T-helper 17 cell (primary cell): ENCODE measurements around the gene PROK1. TPM values are rescaled to one million over a fixed set of nuclear protein-coding genes. Genes with fewer than 3 reads are reported as not detected.
A peak's percentile ranks its signal among the peaks of the same experiment; 100 is the strongest.

ENCODE experiments used
- ATAC-seq: fragments of 150-1000 bp; cut with Tn5 transposase; 2 replicates; pipeline ENCODE4 v1.10.0; 2021; ENCODE audit warnings: mild to moderate bottlenecking, moderate library complexity
- DNase-seq, 3 donors: peaks; one replicate each; pipeline versions ENCODE4 v3.0.0 to v3.0.0-alpha.2; 2020 to 2021
- H3K9me3 ChIP-seq: one replicate; pipeline ENCODE4 v1.7.0; 2013; ENCODE audit warnings: low read length, mild to moderate bottlenecking; ENCODE audit not compliant: control insufficient read depth, poor library complexity, severe bottlenecking
- H3K27ac Mint-ChIP-seq: one replicate; pipeline ENCODE4 v1.8.0; 2022; ENCODE audit warnings: mild to moderate bottlenecking, moderate library complexity, mixed read lengths
- H3K27me3 Mint-ChIP-seq: one replicate; pipeline ENCODE4 v1.8.0; 2022; ENCODE audit warnings: mixed read lengths
- H3K36me3 Mint-ChIP-seq: one replicate; pipeline ENCODE4 v1.8.0; 2022; ENCODE audit warnings: low read depth, mixed read lengths
- H3K4me1 Mint-ChIP-seq: one replicate; pipeline ENCODE4 v1.8.0; 2022; ENCODE audit warnings: mild to moderate bottlenecking, mixed read lengths
- H3K4me3 Mint-ChIP-seq: one replicate; pipeline ENCODE4 v1.8.0; 2022; ENCODE audit warnings: mild to moderate bottlenecking, moderate library complexity, mixed read lengths
- total RNA-seq, 4 donors: library from RNA in 2 of 4; stranded (reverse) in 2 of 4; gene quantifications; one replicate each; pipeline ENCODE4 v1.2.3 and lab custom pipeline; 2022 to 2026

PROK1 gene
- total RNA-seq, 2 donors from 2014 or later, result not detected

GRCh38 chr1:110477445-110477957 lies 26.6 kb downstream of the PROK1 start:
- no peaks in the 10 kb centered on the region for H3K9me3 ChIP-seq
- ATAC-seq, result no peak
- Mint-ChIP-seq H3K4me3 (no peak overlapping the region), H3K27me3 (peaks cover 43% of the 10 kb centered on the region), H3K4me1 (peaks cover 10% of the 10 kb centered on the region), H3K27ac (no peak overlapping the region), H3K36me3 (peaks cover 4% of the 10 kb centered on the region)
- DNase-seq, result no peak

DNA sequence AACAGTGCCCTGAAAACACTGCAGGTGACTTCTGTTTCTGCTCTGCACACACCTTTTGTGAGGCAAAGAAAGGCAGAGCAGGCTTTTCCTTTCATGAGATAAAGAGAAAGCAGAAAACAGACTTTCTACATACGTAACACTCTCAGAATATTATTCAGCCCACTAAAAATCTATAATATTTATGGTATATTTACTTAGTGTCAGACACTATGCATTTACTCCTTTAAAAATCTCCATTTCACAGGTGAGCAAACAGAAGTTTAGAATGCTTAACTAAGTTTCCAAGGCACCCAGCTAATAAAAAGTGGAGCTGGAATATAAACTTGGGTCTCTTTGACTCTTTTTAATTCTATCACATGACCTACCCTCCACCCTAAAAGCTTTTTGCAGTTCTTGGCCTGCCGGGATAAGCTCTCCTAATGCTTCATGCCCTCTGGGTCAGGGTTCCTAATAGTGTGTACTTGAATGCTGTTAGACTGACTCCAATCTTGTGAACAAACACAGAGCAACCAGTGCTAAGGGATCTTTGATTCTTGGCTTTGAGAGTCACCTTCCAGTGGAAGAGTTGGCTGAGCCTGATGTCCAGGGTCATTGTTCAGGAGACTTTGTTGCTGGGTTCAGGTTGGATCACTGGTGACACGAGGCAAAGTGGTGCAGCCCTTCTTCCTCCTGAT lies 27.2 kb downstream of the PROK1 start:
- H3K27ac Mint-ChIP-seq, result no peak overlapping the region
- H3K4me1 Mint-ChIP-seq, result peaks cover 11% of the 10 kb centered on the region
- H3K36me3 Mint-ChIP-seq, result peaks cover 4% of the 10 kb centered on the region
- DNase-seq (no peak), ATAC-seq (no peak)
- H3K9me3 ChIP-seq, result no peaks in the 10 kb centered on the region
- H3K4me3 Mint-ChIP-seq, result no peak overlapping the region
- H3K27me3 Mint-ChIP-seq, result peaks cover 38% of the 10 kb centered on the region

DNA sequence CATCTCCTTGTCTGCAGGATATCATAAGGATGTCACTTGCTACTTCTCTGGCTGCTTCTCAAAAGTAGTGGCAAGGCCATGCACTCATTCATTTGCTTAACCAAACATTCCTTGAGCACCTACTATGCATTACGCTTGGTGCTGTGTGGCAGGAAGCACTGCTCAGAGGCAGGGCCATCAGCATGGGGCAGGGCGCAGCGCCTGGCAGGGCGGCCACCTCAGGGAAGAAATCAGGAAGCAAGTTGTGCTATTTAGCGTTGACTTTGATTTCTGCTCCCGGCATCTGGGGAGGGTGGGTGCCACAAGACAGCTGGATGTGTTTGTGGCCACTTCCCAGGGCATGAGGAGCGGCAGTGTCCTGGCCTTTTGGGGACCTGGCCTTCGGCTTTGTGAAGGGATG lies 27.9 kb downstream of the PROK1 start:
- H3K4me1 Mint-ChIP-seq, result peaks cover 17% of the 10 kb centered on the region

DNA sequence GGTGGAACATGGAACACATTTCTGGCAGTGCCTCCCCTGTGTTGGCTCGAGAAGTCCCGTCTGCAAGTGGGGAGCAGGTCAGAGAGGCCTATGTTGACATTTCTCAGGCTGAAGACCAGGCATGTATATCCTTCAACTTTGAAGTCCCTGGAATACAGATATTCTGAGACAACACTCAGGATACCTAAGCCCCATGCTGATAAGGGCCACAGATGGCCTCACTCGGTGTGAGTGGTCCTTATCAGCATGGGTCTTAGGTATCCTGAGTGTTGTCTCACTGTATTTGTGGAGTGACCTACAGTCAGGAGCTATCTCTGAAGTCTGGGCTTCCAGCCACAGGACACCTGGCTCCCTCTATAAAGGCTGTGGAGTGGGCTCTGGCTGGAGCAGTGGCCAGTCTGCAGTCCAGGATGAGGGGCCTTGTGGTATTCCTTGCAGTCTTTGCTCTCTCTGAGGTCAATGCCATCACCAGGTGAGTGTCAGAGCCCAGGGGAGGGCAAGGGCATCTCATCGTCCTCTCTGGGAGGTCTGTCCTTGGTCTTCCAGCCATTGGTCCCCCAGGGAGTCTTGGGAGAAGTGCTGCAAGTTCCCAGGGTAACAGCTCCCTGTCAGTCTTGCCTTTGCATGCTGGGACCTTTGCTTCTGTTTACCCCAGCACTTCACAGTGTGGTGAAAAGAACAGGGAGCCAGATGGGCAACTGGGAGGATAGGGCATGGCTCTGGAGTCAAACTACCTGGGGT lies 29.6 kb downstream of the PROK1 start:
- DNase-seq, result no peak
- peaks cover 41% of the 10 kb centered on the region for H3K27me3 Mint-ChIP-seq
- no peak for ATAC-seq
- no peaks in the 10 kb centered on the region for H3K36me3 Mint-ChIP-seq
- H3K9me3 ChIP-seq, result no peaks in the 10 kb centered on the region
- H3K4me3 Mint-ChIP-seq, result no peak overlapping the region
- no peak overlapping the region for H3K27ac Mint-ChIP-seq
- H3K4me1 Mint-ChIP-seq, result peaks cover 17% of the 10 kb centered on the region

More for the DNA sequence above, 27.9 kb downstream of the PROK1 start:
- ATAC-seq (no peak), DNase-seq (no peak)
- Mint-ChIP-seq H3K4me3 (no peak overlapping the region), H3K27me3 (peaks cover 38% of the 10 kb centered on the region), H3K36me3 (no peaks in the 10 kb centered on the region), H3K27ac (no peak overlapping the region)
- H3K9me3 ChIP-seq, result no peaks in the 10 kb centered on the region

- Mint-ChIP-seq H3K27ac (no peak overlapping the region), H3K4me1 (peaks cover 14% of the 10 kb centered on the region), H3K4me3 (no peak overlapping the region), H3K27me3 (peaks cover 40% of the 10 kb centered on the region), H3K36me3 (no peaks in the 10 kb centered on the region)
- H3K9me3 ChIP-seq, result no peaks in the 10 kb centered on the region
- ATAC-seq (no peak), DNase-seq (no peak)
Measured at GRCh38 chr1:110481968-110482623, 31.1 kb downstream of the PROK1 start.

DNA sequence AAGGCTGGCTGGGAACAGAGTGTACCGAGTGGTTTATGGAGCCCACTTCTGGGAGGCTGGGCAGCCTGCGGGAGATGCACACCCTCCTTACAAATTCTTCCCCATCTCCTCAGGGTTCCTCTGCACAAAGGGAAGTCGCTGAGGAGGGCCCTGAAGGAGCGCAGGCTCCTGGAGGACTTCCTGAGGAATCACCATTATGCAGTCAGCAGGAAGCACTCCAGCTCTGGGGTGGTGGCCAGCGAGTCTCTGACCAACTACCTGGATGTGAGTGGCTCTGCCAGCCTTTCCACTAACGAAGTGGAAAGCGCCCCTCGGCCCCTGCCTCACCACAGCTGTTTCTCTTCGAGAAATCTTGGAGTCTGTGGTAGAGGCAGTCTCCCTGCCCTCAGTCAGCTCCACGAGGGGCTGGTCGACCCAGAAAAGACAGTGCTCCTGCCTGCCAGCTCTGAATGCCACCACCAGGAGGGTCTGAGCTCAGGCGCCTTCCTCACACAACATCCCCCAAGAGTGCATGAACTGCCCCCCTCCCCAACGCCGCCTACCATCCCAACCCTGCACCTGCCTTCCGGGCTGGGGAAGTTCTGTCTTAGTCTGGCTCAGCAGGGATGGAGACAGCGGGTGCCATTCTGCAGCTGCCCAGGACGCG lies 31.8 kb downstream of the PROK1 start:
- H3K27me3 Mint-ChIP-seq, result peaks cover 47% of the 10 kb centered on the region

GRCh38 chr1:110483308-110483685 lies 32.3 kb downstream of the PROK1 start:
- H3K27ac Mint-ChIP-seq, result no peak overlapping the region
- no peaks in the 10 kb centered on the region for H3K9me3 ChIP-seq
- no peaks in the 10 kb centered on the region for H3K36me3 Mint-ChIP-seq
- ATAC-seq (peak; percentile 41), DNase-seq (no peak)
- H3K4me3 Mint-ChIP-seq, result peak overlapping the region; percentile 79
- peaks cover 49% of the 10 kb centered on the region for H3K27me3 Mint-ChIP-seq
- peaks cover 19% of the 10 kb centered on the region for H3K4me1 Mint-ChIP-seq

More for the DNA sequence above, 31.8 kb downstream of the PROK1 start:
- Mint-ChIP-seq H3K27ac (no peak overlapping the region), H3K4me1 (peaks cover 18% of the 10 kb centered on the region), H3K36me3 (no peaks in the 10 kb centered on the region), H3K4me3 (no peak overlapping the region)
- no peaks in the 10 kb centered on the region for H3K9me3 ChIP-seq
- no peak for DNase-seq
- peak; percentile 12 for ATAC-seq

- no peaks in the 10 kb centered on the region for H3K9me3 ChIP-seq
- DNase-seq (no peak), ATAC-seq (no peak)
- H3K4me3 Mint-ChIP-seq, result no peak overlapping the region
- no peak overlapping the region for H3K27ac Mint-ChIP-seq
- no peaks in the 10 kb centered on the region for H3K36me3 Mint-ChIP-seq
- peaks cover 45% of the 10 kb centered on the region for H3K27me3 Mint-ChIP-seq
- H3K4me1 Mint-ChIP-seq, result peaks cover 16% of the 10 kb centered on the region
Measured at GRCh38 chr1:110484801-110485200, 33.9 kb downstream of the PROK1 start.

- H3K4me1 Mint-ChIP-seq, result peaks cover 15% of the 10 kb centered on the region
- H3K27ac Mint-ChIP-seq, result no peak overlapping the region
- DNase-seq (no peak), ATAC-seq (no peak)
- no peaks in the 10 kb centered on the region for H3K9me3 ChIP-seq
- H3K27me3 Mint-ChIP-seq, result peaks cover 42% of the 10 kb centered on the region
- H3K4me3 Mint-ChIP-seq, result no peak overlapping the region
- H3K36me3 Mint-ChIP-seq, result no peaks in the 10 kb centered on the region
Measured at GRCh38 chr1:110485725-110486124, 34.8 kb downstream of the PROK1 start.

GRCh38 chr1:110487726-110488125 lies 36.8 kb downstream of the PROK1 start:
- DNase-seq, result no peak
- no peak overlapping the region for H3K27ac Mint-ChIP-seq
- peaks cover 42% of the 10 kb centered on the region for H3K27me3 Mint-ChIP-seq
- no peaks in the 10 kb centered on the region for H3K36me3 Mint-ChIP-seq
- no peaks in the 10 kb centered on the region for H3K9me3 ChIP-seq
- peaks cover 16% of the 10 kb centered on the region for H3K4me1 Mint-ChIP-seq
- no peak for ATAC-seq
- no peak overlapping the region for H3K4me3 Mint-ChIP-seq

DNA sequence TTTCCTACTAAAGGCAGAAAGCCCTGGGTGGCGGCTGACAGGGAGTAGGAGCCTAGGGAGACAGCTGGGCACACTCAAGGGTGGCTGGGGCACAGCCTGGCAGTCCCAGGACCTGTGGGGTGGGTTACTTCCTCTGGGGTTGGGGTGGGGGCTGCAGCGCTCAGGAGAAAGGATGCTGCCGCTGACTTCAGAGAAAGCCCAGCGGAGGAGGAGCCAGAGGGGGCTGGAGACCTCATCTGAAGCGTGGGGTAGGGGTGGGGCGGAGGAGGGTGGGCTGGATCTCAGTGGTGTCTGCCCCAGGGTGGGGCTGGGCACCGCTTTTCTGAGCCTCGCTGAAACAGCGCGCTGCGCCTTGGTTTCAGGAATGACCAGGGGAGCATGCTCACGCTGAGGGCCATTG lies 37.2 kb downstream of the PROK1 start:
- no peak overlapping the region for H3K27ac Mint-ChIP-seq
- no peak overlapping the region for H3K4me3 Mint-ChIP-seq
- DNase-seq, result no peak
- H3K36me3 Mint-ChIP-seq, result no peaks in the 10 kb centered on the region
- H3K9me3 ChIP-seq, result no peaks in the 10 kb centered on the region
- no peak for ATAC-seq
- peaks cover 40% of the 10 kb centered on the region for H3K27me3 Mint-ChIP-seq
- H3K4me1 Mint-ChIP-seq, result peaks cover 15% of the 10 kb centered on the region

DNA sequence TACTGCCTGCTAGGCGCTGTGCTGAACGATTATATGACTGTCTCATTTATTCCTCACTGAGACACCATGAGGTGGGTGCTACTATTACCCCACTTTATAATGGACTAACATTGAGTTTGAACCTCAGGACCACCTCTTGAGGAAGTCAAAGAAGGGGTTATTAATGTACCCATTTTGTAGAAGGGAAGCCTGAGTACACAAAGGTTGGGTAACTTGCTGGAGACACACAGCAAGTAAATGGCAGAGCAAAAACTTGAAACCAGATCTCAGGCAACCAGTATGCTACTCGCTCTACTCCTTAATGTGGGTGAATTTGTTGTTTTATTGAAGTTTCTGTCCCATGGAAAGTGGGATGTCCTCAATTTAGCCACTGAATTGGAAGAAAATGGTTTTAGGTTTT lies 37.9 kb downstream of the PROK1 start:
- Mint-ChIP-seq H3K4me3 (no peak overlapping the region), H3K4me1 (peaks cover 9% of the 10 kb centered on the region), H3K27me3 (peaks cover 33% of the 10 kb centered on the region), H3K36me3 (no peaks in the 10 kb centered on the region), H3K27ac (no peak overlapping the region)
- no peaks in the 10 kb centered on the region for H3K9me3 ChIP-seq
- ATAC-seq (no peak), DNase-seq (no peak)

DNA sequence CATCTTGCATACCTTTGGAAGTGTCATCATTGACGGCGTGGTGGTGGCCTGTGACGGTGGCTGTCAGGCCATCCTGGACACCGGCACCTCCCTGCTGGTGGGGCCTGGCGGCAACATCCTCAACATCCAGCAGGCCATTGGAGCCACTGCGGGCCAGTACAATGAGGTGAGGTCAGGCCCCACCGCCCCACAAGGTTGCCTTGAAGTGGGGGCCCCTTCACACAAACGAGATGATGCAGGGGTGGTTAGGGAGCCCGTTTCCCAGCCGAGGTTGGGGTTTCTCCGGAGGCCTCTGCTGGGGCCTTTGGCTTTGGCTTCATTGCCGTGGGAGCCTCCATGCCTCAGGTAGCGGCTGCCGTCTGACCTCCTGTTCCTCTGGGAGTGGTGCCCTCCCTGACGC lies 38.5 kb downstream of the PROK1 start:
- no peaks in the 10 kb centered on the region for H3K9me3 ChIP-seq
- H3K4me3 Mint-ChIP-seq, result no peak overlapping the region
- H3K4me1 Mint-ChIP-seq, result peaks cover 9% of the 10 kb centered on the region
- H3K36me3 Mint-ChIP-seq, result no peaks in the 10 kb centered on the region
- H3K27me3 Mint-ChIP-seq, result peaks cover 28% of the 10 kb centered on the region
- DNase-seq (no peak), ATAC-seq (no peak)
- H3K27ac Mint-ChIP-seq, result no peak overlapping the region
